Fibroblast of lung (primary cell): ENCODE measurements around the gene VGLL4. TPM values are rescaled to one million over a fixed set of nuclear protein-coding genes. Genes with fewer than 3 reads are reported as not detected.

Source experiments
- DNase-seq, 2 donors: peaks; one replicate each; pipeline versions ENCODE4 v3.0.0 to v3.0.0-alpha.2; 2010; ENCODE audit warnings: low read depth in 2 of 2
- H2AFZ ChIP-seq: 2 replicates; pipeline ENCODE4 v1.5.1; 2012; ENCODE audit warnings: low read length, control low read depth, inconsistent platforms
- H3K27ac ChIP-seq: 2 replicates; pipeline ENCODE4 v1.5.1; 2011; ENCODE audit warnings: low read length, control low read depth; ENCODE audit not compliant: insufficient read depth
- H3K27me3 ChIP-seq: 2 replicates; pipeline ENCODE4 v1.5.1; 2011; ENCODE audit warnings: mild to moderate bottlenecking, low read length; ENCODE audit not compliant: control insufficient read depth, insufficient read depth
- H3K36me3 ChIP-seq: 2 replicates; pipeline ENCODE4 v1.5.1; 2011; ENCODE audit warnings: low read length; ENCODE audit not compliant: control insufficient read depth, insufficient read depth
- H3K4me1 ChIP-seq: 2 replicates; pipeline ENCODE4 v1.5.1; 2011; ENCODE audit warnings: low read length; ENCODE audit not compliant: control insufficient read depth, insufficient read depth; ENCODE audit errors: extremely low read depth
- H3K4me2 ChIP-seq: 2 replicates; pipeline ENCODE4 v1.5.1; 2011; ENCODE audit warnings: low read length, control low read depth; ENCODE audit not compliant: insufficient read depth; ENCODE audit errors: extremely low read depth
- H3K4me3 ChIP-seq, 4 experiments: fragments of 200-600 bp in 1 of 4; sonication (generic) in 1 of 4; replicated peaks in 1 of 4; 2 replicates each; pipeline ENCODE4 v1.5.1; 2011 to 2016; ENCODE audit warnings: low read length in 4 of 4, low read depth in 3 of 4, mild to moderate bottlenecking in 3 of 4, control low read depth in 2 of 4, inconsistent platforms in 1 of 4, mixed read lengths in 1 of 4; ENCODE audit not compliant: insufficient read depth in 1 of 4; ENCODE audit errors: control extremely low read depth in 1 of 4
- H3K79me2 ChIP-seq: 2 replicates; pipeline ENCODE4 v1.5.1; 2012; ENCODE audit warnings: mild to moderate bottlenecking, low read length, inconsistent platforms; ENCODE audit not compliant: control insufficient read depth, insufficient read depth
- H3K9ac ChIP-seq: 2 replicates; pipeline ENCODE4 v1.5.1; 2011; ENCODE audit warnings: mild to moderate bottlenecking, low read length, control low read depth; ENCODE audit not compliant: insufficient read depth
- H3K9me3 ChIP-seq: 2 replicates; pipeline ENCODE4 v1.5.1; 2012; ENCODE audit warnings: low read depth, low read length; ENCODE audit not compliant: control insufficient read depth, insufficient read depth
- H4K20me1 ChIP-seq: 2 replicates; pipeline ENCODE4 v1.5.1; 2011; ENCODE audit warnings: low read length; ENCODE audit not compliant: control insufficient read depth, insufficient read depth; ENCODE audit errors: extremely low read depth
- EZH2 ChIP-seq: IDR thresholded peaks from 2 replicates; pipeline ENCODE4 v1.5.1; 2012; ENCODE audit warnings: low read length, control low read depth, mild to moderate bottlenecking; ENCODE audit errors: missing control alignments
- polyA plus RNA-seq, 2 donors: library from polyadenylated mRNA; depleted of rRNA in 1 of 2; stranded (reverse) in 1 of 2; unstranded in 1 of 2; fragments of >200 nt; gene quantifications; 2 replicates each; pipeline ENCODE4 v1.2.1, GENCODE V29; 2011 to 2012; ENCODE audit warnings: missing spikeins in 1 of 2
- total RNA-seq: library from RNA; depleted of rRNA; stranded (reverse); fragments of >200 nt; gene quantifications from 2 replicates; pipeline ENCODE4 v1.2.1, GENCODE V29; 2014
- TF ChIP-seq, protein P1 (sequence below), 2 donors: IDR thresholded peaks in 1 of 2; conservative IDR thresholded peaks in 1 of 2; 1 replicate in 1 of 2; 2 replicates in 1 of 2; pipeline ENCODE4 v1.5.1; 2011 to 2012; ENCODE audit warnings: low read length in 2 of 2, control low read depth in 1 of 2, inconsistent platforms in 1 of 2, low read depth in 1 of 2, mild to moderate bottlenecking in 1 of 2

VGLL4 gene
- total and polyA plus RNA-seq, 2 donors (not counting 1 experiment from before 2014, with no cell fraction given) = 18.4 to 34.7 TPM

DNA sequence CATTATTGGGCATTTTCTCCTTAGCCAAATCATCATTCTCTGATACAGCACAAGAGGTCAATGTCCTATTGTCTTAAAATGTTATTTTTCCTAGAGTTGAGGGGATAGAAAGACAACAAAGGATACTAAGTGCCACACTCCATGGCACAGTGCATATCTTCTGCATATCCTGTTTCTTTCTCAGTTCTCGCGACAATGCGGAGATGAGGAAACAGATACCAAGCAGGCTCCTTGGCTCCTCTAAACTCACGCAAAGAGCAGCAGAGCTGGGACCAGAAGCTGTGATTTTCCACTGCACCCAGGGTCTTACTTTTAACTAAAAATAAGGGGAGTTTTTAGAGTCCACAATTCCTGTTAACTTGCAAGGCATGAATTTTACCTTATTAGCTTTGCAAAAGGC, 10.5 kb upstream of the VGLL4 start:
- Histone ChIP-seq H3K79me2 (no peaks in the 10 kb centered on the region), H3K9ac (no peak overlapping the region), H3K4me3 (no peak overlapping the region), H3K4me2 (no peak overlapping the region), H4K20me1 (no peaks in the 10 kb centered on the region), H3K9me3 (no peaks in the 10 kb centered on the region), H3K36me3 (no peaks in the 10 kb centered on the region), H3K27ac (no peak overlapping the region), H3K27me3 (no peaks in the 10 kb centered on the region), H3K4me1 (peaks cover 2% of the 10 kb centered on the region), H2AFZ (no peak overlapping the region)
- no peak for TF ChIP-seq EZH2
- TF ChIP-seq, protein P1, sequence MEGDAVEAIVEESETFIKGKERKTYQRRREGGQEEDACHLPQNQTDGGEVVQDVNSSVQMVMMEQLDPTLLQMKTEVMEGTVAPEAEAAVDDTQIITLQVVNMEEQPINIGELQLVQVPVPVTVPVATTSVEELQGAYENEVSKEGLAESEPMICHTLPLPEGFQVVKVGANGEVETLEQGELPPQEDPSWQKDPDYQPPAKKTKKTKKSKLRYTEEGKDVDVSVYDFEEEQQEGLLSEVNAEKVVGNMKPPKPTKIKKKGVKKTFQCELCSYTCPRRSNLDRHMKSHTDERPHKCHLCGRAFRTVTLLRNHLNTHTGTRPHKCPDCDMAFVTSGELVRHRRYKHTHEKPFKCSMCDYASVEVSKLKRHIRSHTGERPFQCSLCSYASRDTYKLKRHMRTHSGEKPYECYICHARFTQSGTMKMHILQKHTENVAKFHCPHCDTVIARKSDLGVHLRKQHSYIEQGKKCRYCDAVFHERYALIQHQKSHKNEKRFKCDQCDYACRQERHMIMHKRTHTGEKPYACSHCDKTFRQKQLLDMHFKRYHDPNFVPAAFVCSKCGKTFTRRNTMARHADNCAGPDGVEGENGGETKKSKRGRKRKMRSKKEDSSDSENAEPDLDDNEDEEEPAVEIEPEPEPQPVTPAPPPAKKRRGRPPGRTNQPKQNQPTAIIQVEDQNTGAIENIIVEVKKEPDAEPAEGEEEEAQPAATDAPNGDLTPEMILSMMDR (conservative IDR thresholded peaks at IDR 0.05 in 1 of 2, IDR thresholded peaks at IDR 0.05 in 1 of 2; ENCODE audit: low read depth in 1 of 2, low read length in 2 of 2) = no peak
- no peak for DNase-seq

DNA sequence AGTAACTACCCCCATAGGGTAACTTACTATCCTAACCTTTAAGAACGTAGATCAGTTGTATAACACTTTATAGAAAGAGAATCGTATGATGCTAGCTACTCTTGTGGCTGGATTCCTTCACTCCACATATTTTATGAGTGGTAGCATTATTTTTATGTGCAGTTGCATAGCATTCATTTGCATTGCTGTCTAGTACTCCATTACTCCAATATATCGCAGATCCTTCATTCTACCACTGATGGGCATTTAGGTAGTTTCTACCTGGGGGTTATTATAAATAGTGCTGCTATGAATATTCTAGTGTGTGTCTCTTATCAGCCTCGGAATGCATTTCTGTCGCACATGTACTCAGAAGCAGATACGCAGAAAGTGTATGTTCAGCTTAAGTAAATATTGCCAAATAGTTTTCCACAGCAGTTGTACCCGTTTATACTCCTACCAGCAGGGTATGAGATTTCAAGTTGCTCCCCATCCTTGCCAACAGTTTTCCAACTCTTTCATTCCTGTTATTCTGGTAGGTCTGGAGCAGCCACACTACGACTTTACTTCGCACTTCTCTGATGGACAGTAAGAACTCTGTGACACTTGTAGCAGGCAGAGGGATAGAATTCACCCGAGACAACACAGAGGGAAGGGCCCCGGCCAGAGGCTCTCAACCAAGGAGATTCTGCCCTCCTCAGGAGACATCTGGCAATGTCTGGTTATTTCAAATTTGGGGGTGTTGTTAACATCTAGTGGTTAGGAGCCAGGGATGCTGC, 9.8 kb upstream of the VGLL4 start:
- no peaks in the 10 kb centered on the region for H3K27me3 ChIP-seq
- no peaks in the 10 kb centered on the region for H3K9me3 ChIP-seq
- no peaks in the 10 kb centered on the region for H4K20me1 ChIP-seq
- no peaks in the 10 kb centered on the region for H3K36me3 ChIP-seq
- DNase-seq = no peak
- H3K9ac ChIP-seq = no peak overlapping the region
- no peaks in the 10 kb centered on the region for H3K79me2 ChIP-seq
- no peak overlapping the region for H2AFZ ChIP-seq
- H3K4me2 ChIP-seq = no peak overlapping the region
- H3K4me1 ChIP-seq = peaks cover 2% of the 10 kb centered on the region
- no peak for TF ChIP-seq EZH2
- TF ChIP-seq, protein P1 (conservative IDR thresholded peaks at IDR 0.05 in 1 of 2, IDR thresholded peaks at IDR 0.05 in 1 of 2; ENCODE audit: low read depth in 1 of 2, low read length in 2 of 2) = peak; percentile 3 to 8
- no peak overlapping the region for H3K4me3 ChIP-seq
- H3K27ac ChIP-seq = no peak overlapping the region

DNA sequence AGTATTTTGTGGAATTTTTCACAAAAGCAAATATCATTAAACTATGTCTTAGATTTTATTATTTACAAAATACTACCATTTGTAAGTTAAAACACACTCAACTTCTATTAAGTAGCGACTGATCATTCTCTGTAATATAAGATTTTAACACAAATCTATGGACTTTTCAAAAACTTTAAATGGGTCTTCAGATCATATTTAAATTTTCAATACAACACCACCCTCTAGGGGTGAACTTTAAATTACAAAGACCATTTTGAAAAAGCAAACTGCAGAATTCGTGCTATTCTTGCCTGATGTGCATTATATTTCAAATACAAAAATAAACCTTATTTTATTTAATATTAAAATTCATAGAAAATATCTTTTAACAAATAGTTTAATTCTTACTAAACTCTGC, 8.2 kb upstream of the VGLL4 start:
- H2AFZ ChIP-seq = no peak overlapping the region
- no peaks in the 10 kb centered on the region for H4K20me1 ChIP-seq
- H3K4me3 ChIP-seq = no peak overlapping the region
- no peak overlapping the region for H3K9ac ChIP-seq
- H3K79me2 ChIP-seq = no peaks in the 10 kb centered on the region
- no peak overlapping the region for H3K27ac ChIP-seq
- no peak overlapping the region for H3K4me2 ChIP-seq
- TF ChIP-seq EZH2 = no peak
- TF ChIP-seq, protein P1 (conservative IDR thresholded peaks at IDR 0.05 in 1 of 2, IDR thresholded peaks at IDR 0.05 in 1 of 2; ENCODE audit: low read depth in 1 of 2, low read length in 2 of 2) = peak in 1 of 2 donors; percentile 22
- no peaks in the 10 kb centered on the region for H3K27me3 ChIP-seq
- peaks cover 2% of the 10 kb centered on the region for H3K4me1 ChIP-seq
- DNase-seq = peak; percentile 33 to 77
- H3K9me3 ChIP-seq = no peaks in the 10 kb centered on the region
- H3K36me3 ChIP-seq = no peaks in the 10 kb centered on the region
